HG02840 (cell line): ENCODE data around the gene ELF2.
"Not testable (repeated sequence)": the region's sequence is repeated elsewhere in the genome, so short reads cannot be mapped to it uniquely, and the experiment has no call there.

Experiments used
- ATAC-seq: cut with Tn5 transposase; IDR thresholded peaks from one replicate; pipeline ENCODE4 v1.9.1; 2021; ENCODE audit warnings: mild to moderate bottlenecking, moderate library complexity, moderate number of reproducible peaks; ENCODE audit not compliant: unreplicated experiment, low FRiP score

The ELF2 gene

GRCh38 chr4:139083607-139083955 lies 93.4 kb downstream of the ELF2 start:
- peak; percentile 32 for ATAC-seq

- ATAC-seq = peak; percentile 85
Observed at GRCh38 chr4:139082750-139083606, 94.0 kb downstream of the ELF2 start.

DNA sequence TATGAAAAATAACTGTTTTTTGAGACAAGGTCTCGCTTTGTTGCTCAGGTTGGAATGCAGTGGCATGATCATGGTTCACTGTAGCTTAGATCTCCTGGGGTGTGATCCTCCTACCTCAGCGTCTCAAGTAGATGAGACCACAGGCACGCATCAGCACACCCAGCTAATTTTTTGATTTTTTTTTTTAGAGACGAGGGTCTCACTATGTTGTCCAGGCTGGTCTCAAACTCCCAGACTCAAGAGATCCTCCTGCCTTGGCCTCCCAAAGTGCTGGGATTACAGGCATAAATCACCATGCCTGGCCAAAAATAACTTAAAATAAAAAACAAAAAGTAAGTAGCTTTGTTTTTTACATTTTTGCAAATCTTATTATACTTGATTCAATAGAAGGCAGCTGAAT lies 98.1 kb downstream of the ELF2 start:
- ATAC-seq = no peak

DNA sequence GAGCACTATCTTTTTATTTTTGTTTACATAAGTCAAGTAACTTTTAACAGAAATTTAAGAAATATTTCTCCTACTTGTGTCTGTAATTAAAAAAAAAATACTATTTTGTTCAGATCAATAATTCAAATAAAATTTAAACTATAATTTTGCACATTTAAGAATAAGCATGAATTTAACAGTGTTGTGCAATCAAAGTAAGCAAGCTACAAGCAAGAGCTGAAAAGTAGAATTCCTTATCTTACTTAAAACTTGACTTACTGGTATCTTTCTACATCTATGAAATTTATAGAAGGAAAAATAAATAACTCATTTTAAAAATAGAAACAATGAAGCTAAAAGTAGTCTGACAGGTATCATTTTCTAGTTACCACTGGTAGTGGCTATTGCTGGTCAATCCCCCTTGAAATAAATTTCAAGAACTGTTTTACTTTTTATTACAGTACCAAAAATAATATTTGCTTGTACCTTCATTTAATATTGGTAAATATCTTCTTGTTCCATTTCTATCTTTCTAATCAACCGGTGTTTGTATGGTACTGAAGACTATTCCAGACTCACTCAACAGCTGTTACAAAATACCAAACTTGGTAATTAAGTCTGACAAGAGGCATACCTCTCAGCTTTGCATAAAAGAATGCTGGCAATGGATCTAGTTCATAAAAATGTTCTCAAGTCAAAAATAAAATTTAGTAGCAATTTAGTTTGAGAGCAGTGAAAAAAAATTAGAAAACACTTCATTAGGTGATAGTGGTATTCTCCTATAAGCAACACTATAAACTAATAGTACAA lies 99.3 kb downstream of the ELF2 start:
- no peak for ATAC-seq

DNA sequence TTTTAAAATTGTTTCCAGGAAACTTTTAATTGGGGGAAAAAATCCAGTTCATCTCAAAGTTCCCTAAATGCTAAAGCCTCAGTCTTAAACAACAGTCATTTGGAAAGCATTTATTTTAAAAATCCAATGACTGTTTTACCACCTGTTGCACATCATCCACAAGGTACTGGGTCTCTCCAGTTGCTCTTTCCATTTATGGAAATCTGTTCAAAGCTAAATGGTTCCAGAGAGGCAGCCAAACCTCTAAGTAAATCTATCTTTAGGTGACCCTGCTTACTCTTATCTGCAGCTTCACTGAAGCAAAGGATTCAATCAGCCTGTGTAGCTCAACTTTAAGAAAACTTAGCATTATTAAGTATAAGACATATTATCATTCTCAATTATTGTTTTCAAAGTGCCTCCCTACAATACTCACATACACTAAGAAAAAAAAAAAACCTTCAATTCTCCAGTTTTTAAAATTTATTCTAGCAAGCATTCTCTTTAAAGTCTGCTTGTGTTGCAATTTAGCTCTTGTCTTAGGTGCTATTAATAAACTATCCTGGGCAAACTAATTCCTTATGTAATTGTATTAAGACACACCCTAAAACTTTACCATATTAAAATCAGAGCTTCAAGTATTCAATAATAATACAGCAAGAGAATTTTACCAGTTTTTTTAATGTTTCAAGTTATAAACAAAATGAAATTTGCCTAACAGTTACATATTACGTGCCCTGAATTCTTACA lies 100.8 kb downstream of the ELF2 start:
- no peak for ATAC-seq

DNA sequence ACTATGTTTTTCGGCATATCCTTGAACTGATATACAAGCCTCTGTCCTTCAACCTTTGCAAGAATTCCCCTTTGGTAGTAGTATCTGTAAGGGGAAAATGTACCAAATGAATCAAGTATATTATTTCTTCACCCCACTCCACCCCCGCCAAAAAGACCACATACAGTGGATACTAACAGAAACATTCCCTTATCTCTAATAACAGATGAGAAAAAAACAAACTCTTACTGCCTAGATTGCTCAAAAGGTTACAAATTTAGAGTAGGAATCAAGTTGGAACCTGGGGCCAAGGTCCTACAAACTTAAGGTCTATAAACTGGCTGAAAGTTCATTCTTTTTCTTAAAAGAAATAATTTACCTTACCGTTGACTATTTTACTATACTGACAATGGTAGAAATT lies 116.4 kb downstream of the ELF2 start:
- no peak for ATAC-seq

DNA sequence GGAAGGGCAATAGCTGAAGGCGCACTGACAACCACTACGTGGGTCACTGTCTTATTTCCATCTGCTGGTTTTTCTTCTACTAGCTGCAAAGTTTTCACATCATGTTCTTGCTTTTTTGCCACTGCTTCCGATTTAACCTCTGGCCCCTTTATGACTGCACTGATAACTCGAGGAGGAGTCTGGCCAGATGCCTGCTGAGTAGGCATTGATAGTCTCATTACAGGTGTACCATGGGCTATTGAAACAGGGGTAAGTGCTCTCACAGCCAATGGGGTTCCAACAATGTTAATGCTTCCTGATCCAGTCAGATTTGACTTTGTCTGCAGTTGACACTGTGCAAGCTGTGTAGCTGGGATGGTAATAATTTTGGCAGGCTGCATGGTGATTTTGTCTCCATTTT lies 118.0 kb downstream of the ELF2 start:
- ATAC-seq = not testable (repeated sequence)

- no peak for ATAC-seq
Observed at GRCh38 chr4:139054791-139055505, 122.1 kb downstream of the ELF2 start.

DNA sequence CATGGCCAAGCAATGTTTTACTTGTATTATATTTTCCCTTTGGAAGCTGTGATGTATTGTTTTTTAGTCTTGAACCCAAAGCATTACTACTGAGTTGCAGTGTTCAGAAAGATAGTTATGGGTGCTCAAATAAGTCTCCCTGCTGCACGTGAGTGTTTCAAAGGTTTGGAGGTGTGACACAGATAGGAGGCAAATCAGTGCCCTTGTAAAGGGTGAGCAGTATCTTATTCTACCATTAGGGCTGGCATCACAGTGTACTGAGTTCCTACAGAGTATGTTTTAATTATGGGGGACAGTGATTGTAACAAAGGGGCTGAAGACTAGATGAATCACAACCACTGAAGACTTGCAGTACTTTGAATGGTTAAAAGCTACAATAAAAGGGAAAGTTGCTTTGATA lies 123.1 kb downstream of the ELF2 start:
- no peak for ATAC-seq

- ATAC-seq = no peak
Observed at GRCh38 chr4:139050446-139050845, 126.6 kb downstream of the ELF2 start.

- ATAC-seq = no peak
Observed at GRCh38 chr4:139048026-139048425, 129.0 kb downstream of the ELF2 start.

- no peak for ATAC-seq
Observed at GRCh38 chr4:139044291-139044690, 132.7 kb downstream of the ELF2 start.

DNA sequence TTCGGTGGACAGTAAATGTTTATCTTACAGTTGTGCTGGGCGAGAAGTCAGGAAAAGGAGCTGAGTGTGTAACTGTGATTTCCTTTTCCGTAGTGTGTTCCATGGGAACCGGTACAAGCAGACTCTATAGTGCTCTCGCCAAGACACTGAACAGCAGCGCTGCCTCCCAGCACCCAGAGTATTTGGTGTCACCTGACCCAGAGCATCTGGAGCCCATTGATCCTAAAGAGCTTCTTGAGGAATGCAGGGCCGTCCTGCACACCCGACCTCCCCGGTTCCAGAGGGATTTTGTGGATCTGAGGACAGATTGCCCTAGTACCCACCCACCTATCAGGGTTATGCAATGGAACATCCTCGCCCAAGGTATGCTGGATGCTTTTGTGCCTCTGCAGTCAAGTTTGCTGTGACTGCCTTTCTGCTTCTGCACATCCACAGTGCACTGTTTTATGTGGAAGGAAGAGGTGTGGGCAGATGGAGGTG lies 134.0 kb downstream of the ELF2 start:
- no peak for ATAC-seq

GRCh38 chr4:139038874-139039443 lies 138.1 kb downstream of the ELF2 start:
- ATAC-seq = no peak

- no peak for ATAC-seq
Observed at GRCh38 chr4:139036885-139037284, 140.1 kb downstream of the ELF2 start.

GRCh38 chr4:139035650-139036049 lies 141.4 kb downstream of the ELF2 start:
- no peak for ATAC-seq

DNA sequence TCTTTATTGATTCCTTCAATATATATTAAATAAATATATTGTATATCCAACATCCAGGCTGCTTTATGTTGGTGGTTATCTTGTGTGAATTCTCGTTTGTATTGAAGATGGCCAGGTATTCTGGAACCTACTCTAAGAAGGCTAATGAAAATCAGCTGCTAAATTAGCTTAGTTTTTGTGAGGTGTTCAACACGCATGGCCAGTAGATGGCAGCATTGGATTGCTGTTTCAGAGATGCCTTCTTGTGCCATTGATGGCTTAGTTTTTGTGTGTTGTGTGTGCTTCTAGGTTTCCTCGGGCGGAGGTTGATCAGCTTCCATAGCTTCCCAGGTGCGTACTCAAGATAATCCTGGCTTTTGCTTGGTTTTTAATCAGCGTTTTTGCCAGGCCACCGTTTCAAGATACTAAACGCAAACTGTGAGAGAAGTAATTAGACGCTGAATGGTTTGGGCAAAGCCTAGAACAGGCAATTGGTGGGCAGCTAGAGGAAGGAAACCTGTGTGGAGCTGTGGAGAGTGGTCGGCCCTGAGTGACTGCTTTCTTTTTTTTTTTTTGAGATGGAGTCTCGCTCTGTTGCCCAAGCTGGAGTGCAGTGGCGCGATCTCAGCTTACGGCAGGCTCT lies 146.3 kb downstream of the ELF2 start:
- ATAC-seq = peak; percentile 60

DNA sequence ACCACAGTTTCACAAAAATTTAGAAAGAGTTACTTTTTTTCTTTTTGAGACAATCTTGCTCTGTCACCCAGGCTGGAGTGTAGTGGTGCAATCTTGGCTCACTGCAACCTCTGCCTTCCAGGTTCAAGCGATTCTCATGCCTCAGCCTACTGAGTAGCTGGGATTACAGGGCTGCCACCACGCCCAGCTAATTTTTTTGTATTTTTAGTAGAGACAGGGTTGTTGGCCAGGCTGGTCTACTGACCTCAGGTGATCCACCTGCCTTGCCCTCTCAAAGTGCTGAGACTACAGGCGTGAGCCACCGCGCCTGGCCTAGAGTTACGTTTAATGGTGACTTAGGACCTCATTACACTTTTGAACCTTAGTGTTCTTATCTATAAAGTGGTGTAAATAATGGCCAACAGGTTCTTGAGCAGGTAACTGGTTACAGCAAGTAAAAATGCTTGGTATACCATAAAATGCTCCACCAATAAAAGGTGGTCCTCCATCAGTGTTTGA lies 147.1 kb downstream of the ELF2 start:
- not testable (repeated sequence) for ATAC-seq

GRCh38 chr4:139028191-139028661 lies 148.8 kb downstream of the ELF2 start:
- ATAC-seq = no peak
